SK-N-SH (cell line): ENCODE data around the gene THSD8. TPM values are rescaled to one million over a fixed set of nuclear protein-coding genes. Genes with fewer than 3 reads are reported as not detected.
A peak's percentile ranks its signal among the peaks of the same experiment; 100 is the strongest.

Source experiments
- CTCF ChIA-PET: fragments of 300-600, 350-600 bp; formaldehyde crosslinking; extraction: SDS; loops from one replicate; lab custom pipeline; 2021; lab: Yijun Ruan, JAX
- POLR2A ChIA-PET: fragments of 350-600 bp; sonication (Branson Sonifier 250); formaldehyde crosslinking; extraction: SDS; loops from one replicate; lab custom pipeline; 2020; ENCODE audit warnings: antibody characterized with exemption, inconsistent platforms; lab: Yijun Ruan, JAX
- DNase-seq: peaks from one replicate; pipeline ENCODE4 v3.0.0; 2012
- H2AFZ ChIP-seq: fragments of 200-600 bp; sonication (generic); 2 replicates; pipeline ENCODE4 v1.8.1; 2016; ENCODE audit warnings: antibody characterized with exemption, mild to moderate bottlenecking, low read depth
- H3F3A ChIP-seq: fragments of 200-600 bp; sonication (generic); replicated peaks from 2 replicates; pipeline ENCODE3; 2016; ENCODE audit warnings: antibody characterized with exemption, mild to moderate bottlenecking; ENCODE audit not compliant: insufficient read depth
- H3K27ac ChIP-seq, 2 experiments: fragments of 200-500 bp in 1 of 2; fragments of 200-600 bp in 1 of 2; sonication (Bioruptor generic) in 1 of 2; sonication (generic), shearing (Covaris generic) in 1 of 2; 2 replicates each; pipeline versions ENCODE4 v1.5.1 to v1.6.1; 2014 to 2016; ENCODE audit warnings: low read depth in 2 of 2, inconsistent platforms in 1 of 2, low read length in 1 of 2, mild to moderate bottlenecking in 1 of 2, mixed read lengths in 1 of 2
- H3K27me3 ChIP-seq: fragments of 200-600 bp; sonication (generic), shearing (Covaris generic); 2 replicates; pipeline ENCODE4 v1.6.1; 2016; ENCODE audit warnings: mixed run types; ENCODE audit not compliant: insufficient read depth
- H3K36me3 ChIP-seq, 2 experiments: fragments of 200-500 bp in 1 of 2; fragments of 200-600 bp in 1 of 2; sonication (Bioruptor generic) in 1 of 2; sonication (generic) in 1 of 2; replicated peaks in 1 of 2; 2 replicates each; pipeline versions ENCODE3 to v1.5.1; 2014 to 2016; ENCODE audit warnings: low read length in 1 of 2, mild to moderate bottlenecking in 1 of 2; ENCODE audit not compliant: insufficient read depth in 2 of 2, control insufficient read depth in 1 of 2
- H3K4me1 ChIP-seq, 2 experiments: fragments of 200-500 bp in 1 of 2; fragments of 200-600 bp in 1 of 2; sonication (Bioruptor generic) in 1 of 2; sonication (generic), shearing (Covaris generic) in 1 of 2; 2 replicates each; pipeline versions ENCODE4 v1.5.1 to v1.6.1; 2014 to 2016; ENCODE audit warnings: low read depth in 1 of 2, low read length in 1 of 2, mixed run types in 1 of 2; ENCODE audit not compliant: insufficient read depth in 2 of 2, control insufficient read depth in 1 of 2
- H3K4me2 ChIP-seq: fragments of 200-600 bp; sonication (generic), shearing (Covaris generic); 2 replicates; pipeline ENCODE4 v1.6.1; 2017; ENCODE audit warnings: mixed run types
- H3K4me3 ChIP-seq, 2 experiments: fragments of 200-500 bp in 1 of 2; fragments of 200-600 bp in 1 of 2; sonication (Bioruptor generic) in 1 of 2; sonication (generic), shearing (Covaris generic) in 1 of 2; 2 replicates each; pipeline versions ENCODE4 v1.5.1 to v1.8.1; 2014 to 2016; ENCODE audit warnings: low read depth in 2 of 2, inconsistent platforms in 1 of 2, low read length in 1 of 2, mild to moderate bottlenecking in 1 of 2, mixed read lengths in 1 of 2, moderate library complexity in 1 of 2
- H3K79me2 ChIP-seq: fragments of 200-600 bp; sonication (generic); 2 replicates; pipeline ENCODE4 v1.8.1; 2017; ENCODE audit warnings: mild to moderate bottlenecking; ENCODE audit not compliant: insufficient read depth
- H3K9ac ChIP-seq: fragments of 200-600 bp; sonication (generic); 2 replicates; pipeline ENCODE4 v1.6.1; 2017; ENCODE audit warnings: mixed run types
- H3K9me2 ChIP-seq: fragments of 200-600 bp; sonication (generic); 2 replicates; pipeline ENCODE4 v1.6.1; 2017; ENCODE audit warnings: mixed run types
- H3K9me3 ChIP-seq: fragments of 200-600 bp; sonication (generic); 2 replicates; pipeline ENCODE4 v1.6.1; 2017; ENCODE audit warnings: mixed run types, mild to moderate bottlenecking, moderate library complexity
- H4K20me1 ChIP-seq: fragments of 200-600 bp; sonication (generic); 2 replicates; pipeline ENCODE4 v1.6.1; 2017; ENCODE audit warnings: mild to moderate bottlenecking, mixed run types; ENCODE audit not compliant: insufficient read depth
- CTCF ChIP-seq: fragments of 200-600 bp; sonication (generic); IDR thresholded peaks from 2 replicates; pipeline ENCODE4 v1.6.1; 2017; ENCODE audit warnings: antibody characterized with exemption, mild to moderate bottlenecking, moderate library complexity
- ELF1 ChIP-seq: IDR thresholded peaks from 2 replicates; pipeline ENCODE4 v1.4.0; 2012
- FOXJ3 ChIP-seq: sonication (generic); formaldehyde crosslinking; IDR thresholded peaks from 2 replicates; pipeline ENCODE4 v1.5.1; 2020; ENCODE audit warnings: mild to moderate bottlenecking, missing genetic modification reagents
- FOXM1 ChIP-seq: IDR thresholded peaks from 2 replicates; pipeline ENCODE4 v1.4.0; 2012; ENCODE audit warnings: low read depth, mild to moderate bottlenecking
- GABPA ChIP-seq: IDR thresholded peaks from 2 replicates; pipeline ENCODE4 v1.4.0; 2012; ENCODE audit warnings: low read depth, mild to moderate bottlenecking
- IRF3 ChIP-seq: fragments of 150-350 bp; IDR thresholded peaks from 2 replicates; pipeline ENCODE4 v1.6.1; 2016; ENCODE audit warnings: mild to moderate bottlenecking, low read depth, low read length
- MEF2A ChIP-seq: IDR thresholded peaks from 2 replicates; pipeline ENCODE4 v1.4.0; 2012; ENCODE audit warnings: low read depth, borderline replicate concordance
- MXI1 ChIP-seq: IDR thresholded peaks from 2 replicates; pipeline ENCODE4 v1.6.1; 2012; ENCODE audit warnings: mild to moderate bottlenecking, low read depth, low read length, improper control_type of control experiment
- POLR2AphosphoS5 ChIP-seq: IDR thresholded peaks from 2 replicates; pipeline ENCODE4 v1.6.1; 2012; ENCODE audit warnings: low read depth, low read length
- RAD21 ChIP-seq: IDR thresholded peaks from 2 replicates; pipeline ENCODE4 v1.6.1; 2012; ENCODE audit warnings: mild to moderate bottlenecking, low read length
- RCOR1 ChIP-seq: fragments of 150-350 bp; IDR thresholded peaks from 2 replicates; pipeline ENCODE4 v1.6.1; 2017; ENCODE audit warnings: antibody characterized with exemption, low read length
- SMC3 ChIP-seq: IDR thresholded peaks from 2 replicates; pipeline ENCODE4 v1.6.1; 2012; ENCODE audit warnings: low read depth, low read length, improper control_type of control experiment
- TCF12 ChIP-seq: IDR thresholded peaks from 2 replicates; pipeline ENCODE4 v1.4.0; 2012
- YY1 ChIP-seq: IDR thresholded peaks from 2 replicates; pipeline ENCODE4 v1.4.0; 2012; ENCODE audit warnings: low read depth, mild to moderate bottlenecking
- ZBTB33 ChIP-seq: IDR thresholded peaks from 2 replicates; pipeline ENCODE4 v1.4.0; 2012; ENCODE audit warnings: low read depth, borderline replicate concordance
- WGBS: methylation state at CpG from one replicate; pipeline ENCODE4 v1.1.6; 2017; ENCODE audit warnings: low lambda C conversion rate; 5-methylcytosine and 5-hydroxymethylcytosine counted together
- polyA plus RNA-seq, 3 experiments: library from polyadenylated mRNA; depleted of rRNA; stranded (reverse); fragments of >200 nt; gene quantifications; 2 replicates each; pipeline ENCODE4 v1.2.3, GENCODE V29; 2012

THSD8 gene
- polyA plus RNA-seq, 1 of the 3 experiments (the other 2 are of a cell fraction): not detected

GRCh38 chr19:12794971-12795381 is 6.9 kb upstream of the THSD8 start:
- TF ChIP-seq ZBTB33 (no peak), GABPA (no peak), FOXM1 (no peak), RCOR1 (no peak), FOXJ3 (CRISPR knock-in tag) (no peak), YY1 (no peak), MEF2A (no peak), ELF1 (no peak), IRF3 (no peak)
- H3F3A ChIP-seq: peaks cover 35% of the 10 kb centered on the region
- no peaks in the 10 kb centered on the region for H3K27me3 ChIP-seq
- DNase-seq: no peak
- 95% methylated on average over 9 of the region's 9 CpGs for WGBS
- H3K36me3 ChIP-seq: peaks cover 5 to 10% of the 10 kb centered on the region in 2 experiments
- H3K9ac ChIP-seq: no peak overlapping the region
- H3K4me1 ChIP-seq: peaks cover 12 to 25% of the 10 kb centered on the region in 2 experiments; a peak in 3 of 4 replicates
- no peaks in the 10 kb centered on the region for H3K9me3 ChIP-seq
- peaks cover 17% of the 10 kb centered on the region for H4K20me1 ChIP-seq
- POLR2A ChIA-PET: interaction anchor here (2.3 kb wide), 1 partner anchor 17 kb away, joined by 22 read pairs; no protein-coding TSS in a partner anchor
- no peak overlapping the region for H2AFZ ChIP-seq
- no peak overlapping the region for H3K4me2 ChIP-seq
- peak overlapping the region in 1 of 2 experiments; percentile 86; a peak in 1 of 4 replicates for H3K27ac ChIP-seq
- no peaks in the 10 kb centered on the region for H3K9me2 ChIP-seq
- no peak overlapping the region for H3K4me3 ChIP-seq
- CTCF ChIA-PET: interaction anchor here (1.2 to 17.1 kb wide), 8 partner anchors 8 to 170 kb away, joined by 5 to 447 read pairs (median 16); partner anchors contain the start of genes HOOK2 and TRIR
- peaks cover 20% of the 10 kb centered on the region for H3K79me2 ChIP-seq

- WGBS: 10% methylated on average over 14 of the region's 18 CpGs
- Histone ChIP-seq H3F3A (peaks cover 33% of the 10 kb centered on the region), H3K27me3 (no peaks in the 10 kb centered on the region), H2AFZ (peak overlapping the region; percentile 9; the same call in 1 of the 2 replicates), H3K27ac (peak overlapping the region in 1 of 2 experiments; percentile 36; a peak in 1 of 4 replicates), H3K36me3 (peaks cover 8 to 10% of the 10 kb centered on the region in 2 experiments), H3K9ac (no peak overlapping the region), H3K9me3 (no peaks in the 10 kb centered on the region), H3K79me2 (peaks cover 26% of the 10 kb centered on the region), H3K9me2 (no peaks in the 10 kb centered on the region), H3K4me3 (peak overlapping the region in 1 of 2 experiments; percentile 38; a peak in 1 of 4 replicates), H3K4me2 (no peak overlapping the region), H4K20me1 (peaks cover 17% of the 10 kb centered on the region), H3K4me1 (peaks cover 9 to 23% of the 10 kb centered on the region in 2 experiments; a peak in 1 of 4 replicates)
- DNase-seq: peak; percentile 77
- ChIA-PET CTCF (interaction anchor here (0.6 to 17.1 kb wide), 25 partner anchors 9 to 307 kb away, joined by 3 to 447 read pairs (median 6); partner anchors contain the start of genes DNASE2, GET3, HOOK2 and RNASEH2A), POLR2A (interaction anchor here (0.6 to 2.3 kb wide), 3 partner anchors 19 to 35 kb away, joined by 3 to 22 read pairs (median 6); no protein-coding TSS in a partner anchor)
- no peak for TF ChIP-seq TCF12
- TF ChIP-seq CTCF: peak; percentile 87
- TF ChIP-seq RAD21: peak; percentile 99
- TF ChIP-seq RCOR1: peak; percentile 52; the same call in 1 of the 2 replicates
- TF ChIP-seq SMC3: peak; percentile 95
- peak; percentile 44; the same call in 1 of the 2 replicates for TF ChIP-seq POLR2AphosphoS5
- TF ChIP-seq MXI1: no peak
These were observed 5.5 kb upstream of the THSD8 start for GRCh38 chr19:12796146-12797071.
